ENCODE results near the gene PAFAH1B2. TPM values are rescaled to one million over a fixed set of nuclear protein-coding genes. Genes with fewer than 3 reads are reported as not detected.

The PAFAH1B2 gene
- total and polyA plus RNA-seq, 2 experiments from 2014 or later = 87.5 to 148 TPM

DNA sequence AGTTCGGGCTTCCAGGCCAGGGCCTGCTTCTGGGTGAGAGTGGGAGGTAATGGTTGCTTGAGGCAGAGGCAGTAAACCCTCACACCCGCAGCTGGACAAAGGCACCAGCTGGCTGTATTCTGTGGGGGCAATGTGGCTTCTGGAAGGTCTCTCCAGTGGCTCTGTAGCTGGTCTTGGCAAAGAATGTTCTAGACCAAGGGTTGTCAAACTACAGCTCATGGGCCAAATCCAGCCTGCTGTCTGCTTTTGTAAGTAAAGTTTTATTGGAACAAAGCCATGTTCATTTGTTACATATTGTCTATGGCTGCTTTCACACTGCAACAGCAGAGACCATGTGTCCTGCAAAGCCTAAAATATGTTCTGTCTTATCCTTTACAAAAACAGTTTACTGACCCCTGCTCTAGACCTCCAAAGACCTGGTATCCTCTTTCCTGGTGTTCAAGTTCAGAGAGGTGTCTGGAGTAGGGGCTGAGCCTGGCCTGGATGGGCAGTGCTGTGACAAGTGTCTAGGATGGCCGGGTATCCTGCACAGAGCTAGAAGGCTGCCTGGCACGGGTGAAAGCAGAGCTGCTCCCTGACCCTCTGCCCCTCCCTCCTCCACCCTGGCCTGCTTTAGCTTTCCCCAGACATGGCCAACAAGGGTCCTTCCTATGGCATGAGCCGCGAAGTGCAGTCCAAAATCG, 58.4 kb downstream of the PAFAH1B2 start:
- Histone ChIP-seq H3F3A (replicated peaks; ENCODE audit: low read depth) (peaks cover 15% of the 10 kb centered on the region), H3K4me3 (no peak overlapping the region)

More for the DNA sequence above, 58.4 kb downstream of the PAFAH1B2 start:
- Mint-ChIP-seq H3K4me3 (no peak overlapping the region), H3K4me1 (peaks cover 38% of the 10 kb centered on the region), H3K36me3 (ENCODE audit: low read depth) (peaks cover 34% of the 10 kb centered on the region), H3K27ac (no peak overlapping the region), H3K9me3 (no peaks in the 10 kb centered on the region; the same call in 2 of the 3 replicates), H3K27me3 (ENCODE audit: insufficient read depth, low read depth, poor library complexity) (peaks cover 26% of the 10 kb centered on the region)
- H3K4me1 ChIP-seq (ENCODE audit: insufficient read depth) = peaks cover 30% of the 10 kb centered on the region
- DNase-seq (ENCODE audit: low spot score) (no peak), ATAC-seq (no peak)
- H3K9me2 ChIP-seq (ENCODE audit: insufficient read depth) = no peaks in the 10 kb centered on the region
- no peak overlapping the region for H3K27ac ChIP-seq (ENCODE audit: low read depth)
- H4K20me1 ChIP-seq (replicated peaks; ENCODE audit: insufficient read depth) = no peaks in the 10 kb centered on the region
- H3K79me2 ChIP-seq (replicated peaks; ENCODE audit: insufficient read depth) = peaks cover 23% of the 10 kb centered on the region
- no peaks in the 10 kb centered on the region for H3K27me3 ChIP-seq (ENCODE audit: insufficient read depth)
- H3K4me2 ChIP-seq = no peak overlapping the region
- no peak for TF ChIP-seq ZNF114 (CRISPR knock-in tag; IDR thresholded peaks at IDR 0.05)
- TF ChIP-seq, protein P1, sequence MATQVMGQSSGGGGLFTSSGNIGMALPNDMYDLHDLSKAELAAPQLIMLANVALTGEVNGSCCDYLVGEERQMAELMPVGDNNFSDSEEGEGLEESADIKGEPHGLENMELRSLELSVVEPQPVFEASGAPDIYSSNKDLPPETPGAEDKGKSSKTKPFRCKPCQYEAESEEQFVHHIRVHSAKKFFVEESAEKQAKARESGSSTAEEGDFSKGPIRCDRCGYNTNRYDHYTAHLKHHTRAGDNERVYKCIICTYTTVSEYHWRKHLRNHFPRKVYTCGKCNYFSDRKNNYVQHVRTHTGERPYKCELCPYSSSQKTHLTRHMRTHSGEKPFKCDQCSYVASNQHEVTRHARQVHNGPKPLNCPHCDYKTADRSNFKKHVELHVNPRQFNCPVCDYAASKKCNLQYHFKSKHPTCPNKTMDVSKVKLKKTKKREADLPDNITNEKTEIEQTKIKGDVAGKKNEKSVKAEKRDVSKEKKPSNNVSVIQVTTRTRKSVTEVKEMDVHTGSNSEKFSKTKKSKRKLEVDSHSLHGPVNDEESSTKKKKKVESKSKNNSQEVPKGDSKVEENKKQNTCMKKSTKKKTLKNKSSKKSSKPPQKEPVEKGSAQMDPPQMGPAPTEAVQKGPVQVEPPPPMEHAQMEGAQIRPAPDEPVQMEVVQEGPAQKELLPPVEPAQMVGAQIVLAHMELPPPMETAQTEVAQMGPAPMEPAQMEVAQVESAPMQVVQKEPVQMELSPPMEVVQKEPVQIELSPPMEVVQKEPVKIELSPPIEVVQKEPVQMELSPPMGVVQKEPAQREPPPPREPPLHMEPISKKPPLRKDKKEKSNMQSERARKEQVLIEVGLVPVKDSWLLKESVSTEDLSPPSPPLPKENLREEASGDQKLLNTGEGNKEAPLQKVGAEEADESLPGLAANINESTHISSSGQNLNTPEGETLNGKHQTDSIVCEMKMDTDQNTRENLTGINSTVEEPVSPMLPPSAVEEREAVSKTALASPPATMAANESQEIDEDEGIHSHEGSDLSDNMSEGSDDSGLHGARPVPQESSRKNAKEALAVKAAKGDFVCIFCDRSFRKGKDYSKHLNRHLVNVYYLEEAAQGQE (IDR thresholded peaks at IDR 0.05; ENCODE audit: unreplicated experiment) = no peak
- no peak for TF ChIP-seq CREB1 (CRISPR knock-in tag; IDR thresholded peaks at IDR 0.05; ENCODE audit: low read depth)
- TF ChIP-seq, protein P2, sequence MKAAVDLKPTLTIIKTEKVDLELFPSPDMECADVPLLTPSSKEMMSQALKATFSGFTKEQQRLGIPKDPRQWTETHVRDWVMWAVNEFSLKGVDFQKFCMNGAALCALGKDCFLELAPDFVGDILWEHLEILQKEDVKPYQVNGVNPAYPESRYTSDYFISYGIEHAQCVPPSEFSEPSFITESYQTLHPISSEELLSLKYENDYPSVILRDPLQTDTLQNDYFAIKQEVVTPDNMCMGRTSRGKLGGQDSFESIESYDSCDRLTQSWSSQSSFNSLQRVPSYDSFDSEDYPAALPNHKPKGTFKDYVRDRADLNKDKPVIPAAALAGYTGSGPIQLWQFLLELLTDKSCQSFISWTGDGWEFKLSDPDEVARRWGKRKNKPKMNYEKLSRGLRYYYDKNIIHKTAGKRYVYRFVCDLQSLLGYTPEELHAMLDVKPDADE (IDR thresholded peaks at IDR 0.05) = no peak
- TF ChIP-seq STAT1 (IDR thresholded peaks at IDR 0.05; ENCODE audit: unreplicated experiment) = no peak
- TF ChIP-seq EZH2phosphoT487 (IDR thresholded peaks at IDR 0.05; ENCODE audit: unreplicated experiment) = no peak
- TF ChIP-seq POLR2AphosphoS5 (IDR thresholded peaks at IDR 0.05; ENCODE audit: low read depth) = no peak
- TF ChIP-seq, protein P3, sequence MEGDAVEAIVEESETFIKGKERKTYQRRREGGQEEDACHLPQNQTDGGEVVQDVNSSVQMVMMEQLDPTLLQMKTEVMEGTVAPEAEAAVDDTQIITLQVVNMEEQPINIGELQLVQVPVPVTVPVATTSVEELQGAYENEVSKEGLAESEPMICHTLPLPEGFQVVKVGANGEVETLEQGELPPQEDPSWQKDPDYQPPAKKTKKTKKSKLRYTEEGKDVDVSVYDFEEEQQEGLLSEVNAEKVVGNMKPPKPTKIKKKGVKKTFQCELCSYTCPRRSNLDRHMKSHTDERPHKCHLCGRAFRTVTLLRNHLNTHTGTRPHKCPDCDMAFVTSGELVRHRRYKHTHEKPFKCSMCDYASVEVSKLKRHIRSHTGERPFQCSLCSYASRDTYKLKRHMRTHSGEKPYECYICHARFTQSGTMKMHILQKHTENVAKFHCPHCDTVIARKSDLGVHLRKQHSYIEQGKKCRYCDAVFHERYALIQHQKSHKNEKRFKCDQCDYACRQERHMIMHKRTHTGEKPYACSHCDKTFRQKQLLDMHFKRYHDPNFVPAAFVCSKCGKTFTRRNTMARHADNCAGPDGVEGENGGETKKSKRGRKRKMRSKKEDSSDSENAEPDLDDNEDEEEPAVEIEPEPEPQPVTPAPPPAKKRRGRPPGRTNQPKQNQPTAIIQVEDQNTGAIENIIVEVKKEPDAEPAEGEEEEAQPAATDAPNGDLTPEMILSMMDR (conservative IDR thresholded peaks at IDR 0.05; ENCODE audit: low read depth in 2 of 2) = no peak
- TF ChIP-seq EZH2 (IDR thresholded peaks at IDR 0.05; ENCODE audit: low read depth, unreplicated experiment) = no peak
- TF ChIP-seq ZNF331 (CRISPR knock-in tag; IDR thresholded peaks at IDR 0.05; ENCODE audit: low read depth) = no peak
- TF ChIP-seq NANOG (IDR thresholded peaks at IDR 0.05; ENCODE audit: borderline replicate concordance) = no peak
- no peak for TF ChIP-seq JUNB (IDR thresholded peaks at IDR 0.05; ENCODE audit: unreplicated experiment)
- TF ChIP-seq, protein P4, sequence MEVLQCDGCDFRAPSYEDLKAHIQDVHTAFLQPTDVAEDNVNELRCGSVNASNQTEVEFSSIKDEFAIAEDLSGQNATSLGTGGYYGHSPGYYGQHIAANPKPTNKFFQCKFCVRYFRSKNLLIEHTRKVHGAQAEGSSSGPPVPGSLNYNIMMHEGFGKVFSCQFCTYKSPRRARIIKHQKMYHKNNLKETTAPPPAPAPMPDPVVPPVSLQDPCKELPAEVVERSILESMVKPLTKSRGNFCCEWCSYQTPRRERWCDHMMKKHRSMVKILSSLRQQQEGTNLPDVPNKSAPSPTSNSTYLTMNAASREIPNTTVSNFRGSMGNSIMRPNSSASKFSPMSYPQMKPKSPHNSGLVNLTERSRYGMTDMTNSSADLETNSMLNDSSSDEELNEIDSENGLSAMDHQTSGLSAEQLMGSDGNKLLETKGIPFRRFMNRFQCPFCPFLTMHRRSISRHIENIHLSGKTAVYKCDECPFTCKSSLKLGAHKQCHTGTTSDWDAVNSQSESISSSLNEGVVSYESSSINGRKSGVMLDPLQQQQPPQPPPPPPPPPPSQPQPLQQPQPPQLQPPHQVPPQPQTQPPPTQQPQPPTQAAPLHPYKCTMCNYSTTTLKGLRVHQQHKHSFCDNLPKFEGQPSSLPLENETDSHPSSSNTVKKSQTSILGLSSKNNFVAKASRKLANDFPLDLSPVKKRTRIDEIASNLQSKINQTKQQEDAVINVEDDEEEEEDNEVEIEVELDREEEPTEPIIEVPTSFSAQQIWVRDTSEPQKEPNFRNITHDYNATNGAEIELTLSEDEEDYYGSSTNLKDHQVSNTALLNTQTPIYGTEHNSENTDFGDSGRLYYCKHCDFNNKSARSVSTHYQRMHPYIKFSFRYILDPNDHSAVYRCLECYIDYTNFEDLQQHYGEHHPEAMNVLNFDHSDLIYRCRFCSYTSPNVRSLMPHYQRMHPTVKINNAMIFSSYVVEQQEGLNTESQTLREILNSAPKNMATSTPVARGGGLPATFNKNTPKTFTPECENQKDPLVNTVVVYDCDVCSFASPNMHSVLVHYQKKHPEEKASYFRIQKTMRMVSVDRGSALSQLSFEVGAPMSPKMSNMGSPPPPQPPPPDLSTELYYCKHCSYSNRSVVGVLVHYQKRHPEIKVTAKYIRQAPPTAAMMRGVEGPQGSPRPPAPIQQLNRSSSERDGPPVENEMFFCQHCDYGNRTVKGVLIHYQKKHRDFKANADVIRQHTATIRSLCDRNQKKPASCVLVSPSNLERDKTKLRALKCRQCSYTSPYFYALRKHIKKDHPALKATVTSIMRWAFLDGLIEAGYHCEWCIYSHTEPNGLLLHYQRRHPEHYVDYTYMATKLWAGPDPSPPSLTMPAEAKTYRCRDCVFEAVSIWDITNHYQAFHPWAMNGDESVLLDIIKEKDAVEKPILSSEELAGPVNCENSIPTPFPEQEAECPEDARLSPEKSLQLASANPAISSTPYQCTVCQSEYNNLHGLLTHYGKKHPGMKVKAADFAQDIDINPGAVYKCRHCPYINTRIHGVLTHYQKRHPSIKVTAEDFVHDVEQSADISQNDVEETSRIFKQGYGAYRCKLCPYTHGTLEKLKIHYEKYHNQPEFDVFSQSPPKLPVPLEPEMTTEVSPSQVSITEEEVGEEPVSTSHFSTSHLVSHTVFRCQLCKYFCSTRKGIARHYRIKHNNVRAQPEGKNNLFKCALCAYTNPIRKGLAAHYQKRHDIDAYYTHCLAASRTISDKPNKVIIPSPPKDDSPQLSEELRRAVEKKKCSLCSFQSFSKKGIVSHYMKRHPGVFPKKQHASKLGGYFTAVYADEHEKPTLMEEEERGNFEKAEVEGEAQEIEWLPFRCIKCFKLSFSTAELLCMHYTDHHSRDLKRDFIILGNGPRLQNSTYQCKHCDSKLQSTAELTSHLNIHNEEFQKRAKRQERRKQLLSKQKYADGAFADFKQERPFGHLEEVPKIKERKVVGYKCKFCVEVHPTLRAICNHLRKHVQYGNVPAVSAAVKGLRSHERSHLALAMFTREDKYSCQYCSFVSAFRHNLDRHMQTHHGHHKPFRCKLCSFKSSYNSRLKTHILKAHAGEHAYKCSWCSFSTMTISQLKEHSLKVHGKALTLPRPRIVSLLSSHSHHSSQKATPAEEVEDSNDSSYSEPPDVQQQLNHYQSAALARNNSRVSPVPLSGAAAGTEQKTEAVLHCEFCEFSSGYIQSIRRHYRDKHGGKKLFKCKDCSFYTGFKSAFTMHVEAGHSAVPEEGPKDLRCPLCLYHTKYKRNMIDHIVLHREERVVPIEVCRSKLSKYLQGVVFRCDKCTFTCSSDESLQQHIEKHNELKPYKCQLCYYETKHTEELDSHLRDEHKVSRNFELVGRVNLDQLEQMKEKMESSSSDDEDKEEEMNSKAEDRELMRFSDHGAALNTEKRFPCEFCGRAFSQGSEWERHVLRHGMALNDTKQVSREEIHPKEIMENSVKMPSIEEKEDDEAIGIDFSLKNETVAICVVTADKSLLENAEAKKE (CRISPR knock-in tag; IDR thresholded peaks at IDR 0.05) = no peak
- no peak overlapping the region for H2AFZ ChIP-seq
- H3K36me3 ChIP-seq (ENCODE audit: insufficient read depth) = no peaks in the 10 kb centered on the region

All from GM23338 (cell line).